Measurements from ENCODE around the gene LTB.

LTB gene

DNA sequence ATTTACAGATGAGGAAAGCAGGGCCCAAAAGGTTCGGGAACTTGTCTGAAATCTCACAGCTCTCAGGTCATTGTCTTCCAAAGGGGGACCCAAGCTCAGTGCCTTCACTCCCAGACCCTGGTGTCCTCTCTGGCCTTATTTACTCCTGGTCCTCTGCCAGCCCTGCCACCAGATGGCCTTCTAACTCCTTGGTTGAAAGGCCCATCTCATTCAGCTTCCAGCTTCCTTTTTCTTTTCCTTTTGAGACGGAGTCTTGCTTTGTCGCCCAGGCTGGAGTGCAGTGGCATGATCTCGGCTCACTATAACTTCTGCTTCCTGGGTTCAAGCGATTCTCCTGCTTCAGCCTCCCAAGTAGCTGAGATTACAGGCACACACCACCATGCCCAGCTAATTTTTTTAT, 30.9 kb downstream of the LTB start:
- DNase-seq (ENCODE audit: low read depth, low spot score), result peak; percentile 50

DNA sequence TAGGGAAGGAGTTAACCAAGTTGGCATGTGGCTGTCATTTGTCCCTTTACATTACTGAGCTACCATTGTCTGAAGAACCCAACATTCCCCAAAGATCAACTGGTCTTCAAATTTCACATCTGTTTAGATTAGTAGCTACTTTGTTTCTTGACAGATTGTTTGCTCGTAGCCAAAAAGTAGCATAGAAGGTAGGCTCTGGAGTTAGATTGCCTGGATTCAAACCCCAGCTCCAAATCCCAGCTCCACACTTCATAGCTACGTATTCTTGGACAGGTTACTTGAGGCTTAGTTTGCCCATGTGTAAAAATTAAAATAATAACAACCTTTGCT, 33.7 kb downstream of the LTB start:
- no peak for DNase-seq (ENCODE audit: low read depth, low spot score)

- no peak for DNase-seq (ENCODE audit: low read depth, low spot score)
Measured at GRCh38 chr6:31547727-31548543, 34.3 kb downstream of the LTB start.

- peak; percentile 98 for DNase-seq (ENCODE audit: low read depth, low spot score)
Measured at GRCh38 chr6:31546958-31547726, 35.1 kb downstream of the LTB start, which contains the start of gene NFKBIL1. TSS of gene NFKBIL1 (plus strand) at chr6:31547608. CDS start at chr6:31547695, 87 bp downstream.

- DNase-seq (ENCODE audit: low read depth, low spot score), result peak; percentile 95
Measured at GRCh38 chr6:31546339-31546957, 35.8 kb downstream of the LTB start, which contains the start of gene ATP6V1G2. TSS of gene ATP6V1G2 (minus strand) at chr6:31546608. CDS start at chr6:31546559, 49 bp downstream.

GRCh38 chr6:31545291-31545690, 36.9 kb downstream of the LTB start:
- DNase-seq (ENCODE audit: low read depth, low spot score), result no peak

GRCh38 chr6:31544676-31545075, 37.5 kb downstream of the LTB start:
- no peak for DNase-seq (ENCODE audit: low read depth, low spot score)

DNA sequence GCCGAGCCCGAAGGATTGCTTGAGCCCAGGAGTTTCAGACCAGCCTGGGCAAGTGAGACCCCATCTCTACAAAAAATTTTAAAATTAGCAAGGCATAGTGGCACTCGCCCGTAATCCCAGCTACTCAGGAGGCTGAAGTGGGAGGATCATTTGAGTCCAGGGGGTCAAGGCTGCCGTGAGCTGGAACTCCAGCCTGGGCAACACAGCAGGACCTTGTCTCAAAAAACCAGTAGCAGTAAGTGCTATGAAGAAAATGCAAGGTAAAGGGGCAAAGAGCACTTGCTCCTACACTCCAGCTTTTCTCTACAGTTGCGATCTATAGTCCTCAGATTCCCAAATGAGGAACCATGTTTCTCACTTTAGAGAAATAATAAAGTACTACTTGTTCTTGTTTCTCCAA, 38.6 kb downstream of the LTB start:
- no peak for DNase-seq (ENCODE audit: low read depth, low spot score)

DNA sequence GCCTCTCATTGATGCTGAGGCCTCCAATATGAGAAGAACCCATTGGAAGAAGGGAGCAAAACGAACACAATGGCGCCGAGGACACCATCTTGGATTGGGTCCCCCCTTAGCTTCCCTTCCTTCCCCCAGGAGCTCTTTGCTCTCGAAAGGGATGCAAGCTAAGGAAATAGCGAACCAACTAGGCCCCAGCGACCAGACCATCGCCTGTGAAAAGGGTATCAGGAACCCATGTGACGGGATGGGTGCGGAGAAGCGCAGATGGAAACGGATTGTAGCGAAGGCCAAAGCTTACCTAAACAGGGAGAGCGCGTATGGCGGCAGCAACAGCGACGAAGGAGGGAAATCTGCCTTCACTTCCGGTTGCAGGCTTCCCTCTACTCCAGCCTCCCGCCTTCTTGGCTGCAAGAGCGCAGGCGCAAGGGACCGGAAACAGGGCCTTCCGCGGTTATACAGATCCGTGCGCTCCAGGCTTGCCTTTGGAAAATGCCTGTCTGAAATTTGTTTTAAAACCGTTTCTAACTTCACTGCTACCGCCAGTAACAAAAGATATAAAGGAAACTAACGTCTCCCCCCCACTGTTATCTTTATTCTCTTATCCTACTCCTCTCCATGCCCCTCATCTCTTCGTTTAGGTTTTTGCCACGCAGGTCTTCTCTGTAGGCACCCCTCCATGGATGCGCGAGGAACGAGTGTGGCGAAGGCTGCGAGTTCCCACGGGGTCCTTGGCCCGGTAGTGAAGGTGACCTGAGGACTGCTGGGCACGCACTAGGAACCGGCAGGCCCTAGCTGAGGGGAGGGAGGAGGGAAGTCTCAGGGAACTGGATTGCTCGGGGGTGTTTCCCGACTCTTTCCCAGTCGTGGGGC, 40.3 kb downstream of the LTB start, which contains the start of gene DDX39B:
Gene DDX39B (minus strand): TSS at position 346 of the 864 bp plus-strand sequence. CDS start 1,471 bp downstream, outside the sequence.
- peak; percentile 98 for DNase-seq (ENCODE audit: low read depth, low spot score)

DNA sequence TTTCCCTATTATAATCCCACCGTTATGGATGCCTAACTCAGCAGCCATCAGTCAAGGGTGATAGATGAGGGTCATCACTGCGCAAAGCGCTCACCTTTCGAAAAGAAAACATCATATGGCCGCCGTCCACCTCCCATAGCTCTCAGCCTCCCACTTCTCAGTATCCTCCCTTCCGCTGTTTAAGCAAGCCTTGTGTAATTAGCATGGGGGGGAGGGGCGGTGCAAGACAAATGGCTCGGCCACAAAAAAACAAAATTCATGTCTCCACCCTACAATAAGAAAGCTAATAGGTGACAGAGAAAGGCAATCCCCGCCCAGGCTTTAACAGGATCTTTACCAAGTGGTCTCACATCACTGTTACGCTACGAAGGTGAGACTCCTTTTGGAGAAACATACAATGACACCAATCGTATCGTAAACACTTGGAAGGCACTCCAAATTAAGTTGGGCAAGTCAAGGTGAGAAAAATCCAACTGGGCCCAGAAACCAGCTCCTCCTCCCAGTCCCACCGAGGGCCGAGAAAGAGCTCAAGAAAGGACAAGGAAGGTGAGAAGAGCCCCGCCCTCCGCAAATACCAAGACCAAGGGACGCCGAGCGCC, 41.1 kb downstream of the LTB start:
- DNase-seq (ENCODE audit: low read depth, low spot score), result peak; percentile 57

- no peak for DNase-seq (ENCODE audit: low read depth, low spot score)
Measured at GRCh38 chr6:31540640-31541039, 41.6 kb downstream of the LTB start.

DNA sequence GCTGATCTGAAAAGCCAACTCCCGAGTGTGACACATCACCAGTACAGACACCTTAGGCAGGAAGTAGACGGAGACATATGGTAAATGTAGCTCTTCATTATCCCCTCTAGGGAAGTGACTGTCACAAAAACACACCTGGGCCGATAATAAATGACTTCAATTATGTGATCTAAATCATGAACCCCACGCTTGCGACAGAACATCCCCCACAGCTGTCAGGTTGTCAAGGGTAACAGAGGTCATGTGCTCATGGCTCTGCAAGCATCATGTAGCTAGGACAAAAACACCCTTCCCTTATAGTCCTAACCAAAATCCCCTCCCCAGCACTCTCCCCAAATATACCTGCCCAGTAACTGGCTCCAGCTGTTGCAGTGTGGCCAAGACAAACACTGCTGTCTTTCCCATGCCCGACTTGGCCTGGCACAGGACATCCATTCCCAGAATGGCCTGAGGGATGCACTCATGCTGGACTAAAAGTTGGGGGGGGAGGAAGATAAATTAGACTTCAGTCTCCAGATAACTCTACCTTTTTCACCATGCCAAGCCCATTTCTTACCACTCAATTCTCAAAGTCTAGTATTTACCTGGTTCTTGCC, 43.3 kb downstream of the LTB start:
- no peak for DNase-seq (ENCODE audit: low read depth, low spot score)

DNA sequence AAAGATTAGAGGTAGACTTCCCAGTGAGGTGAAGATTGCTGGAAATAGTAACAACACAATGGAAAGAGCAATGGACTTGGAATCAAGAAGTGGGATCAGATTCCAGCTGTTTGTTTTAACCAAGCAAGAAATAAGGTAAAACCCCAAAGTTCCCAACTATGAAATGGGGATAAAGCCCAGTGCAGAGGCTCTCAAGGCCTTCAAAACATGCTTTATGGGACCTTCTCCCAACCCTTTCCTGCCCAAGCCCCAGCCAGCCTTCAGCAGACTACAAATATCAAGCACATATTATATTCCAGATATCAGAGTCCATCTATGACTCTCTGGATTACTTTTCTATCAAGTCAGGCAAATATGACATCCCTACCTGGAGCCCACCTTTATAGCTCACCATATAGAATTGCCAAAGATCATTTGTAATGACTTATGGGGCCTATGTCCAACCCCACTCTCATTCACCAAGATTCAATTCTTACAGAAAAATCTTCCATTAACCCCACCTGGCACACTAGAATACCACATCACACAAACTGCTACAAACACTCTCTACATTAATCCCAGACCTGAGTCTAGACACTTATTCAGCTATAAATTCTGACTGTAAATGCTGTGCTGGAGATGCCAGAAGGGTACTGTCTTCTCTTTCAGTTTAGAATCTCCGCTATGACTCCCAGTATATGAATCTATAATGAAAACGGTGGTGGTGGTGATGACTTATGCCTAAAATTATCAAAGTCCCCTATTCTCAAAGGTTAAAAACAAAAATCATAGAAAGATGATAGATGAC, 46.5 kb downstream of the LTB start:
- DNase-seq (ENCODE audit: low read depth, low spot score), result no peak

GRCh38 chr6:31534521-31535040, 47.6 kb downstream of the LTB start:
- DNase-seq (ENCODE audit: low read depth, low spot score), result no peak

GRCh38 chr6:31534011-31534410, 48.2 kb downstream of the LTB start:
- DNase-seq (ENCODE audit: low read depth, low spot score), result no peak

GRCh38 chr6:31533455-31533841, 48.8 kb downstream of the LTB start:
- DNase-seq (ENCODE audit: low read depth, low spot score), result no peak

DNA sequence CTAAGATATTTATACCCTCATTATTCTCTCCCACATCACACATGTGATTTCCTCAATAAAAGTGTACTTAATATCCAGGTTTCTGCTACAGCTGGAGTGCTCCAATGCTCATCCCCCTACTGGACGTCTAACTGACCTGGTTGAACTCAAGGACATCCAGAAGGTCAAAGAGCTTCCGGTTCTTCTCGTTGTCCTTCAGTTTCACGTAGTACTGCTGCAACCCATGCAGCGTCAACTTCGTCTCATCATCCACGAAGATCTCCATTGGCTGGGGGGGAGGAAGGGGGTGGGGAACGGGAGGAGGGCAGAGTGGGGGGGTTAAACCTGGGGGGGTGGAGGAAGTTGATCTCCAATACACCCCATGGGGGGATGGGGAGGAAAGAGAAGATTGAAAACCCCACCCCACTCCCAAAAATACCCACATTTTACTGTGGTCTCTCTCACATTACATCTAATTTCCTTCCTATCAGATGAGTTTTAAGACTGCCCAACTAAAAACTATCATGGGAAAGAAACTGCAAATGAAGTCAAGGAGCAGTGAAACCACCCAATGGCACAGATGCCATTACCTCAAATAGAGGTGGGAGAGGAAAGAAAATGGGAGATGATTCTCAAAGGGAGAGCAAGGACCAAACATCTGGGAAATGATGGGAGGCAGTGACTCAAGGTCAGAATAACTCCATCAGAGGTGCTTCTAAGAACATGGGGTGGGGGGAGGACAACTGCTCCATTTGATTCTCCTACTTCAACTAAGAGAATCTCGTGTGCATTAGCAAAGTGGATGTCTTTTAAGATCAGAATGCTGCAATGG, 49.4 kb downstream of the LTB start:
- DNase-seq (ENCODE audit: low read depth, low spot score), result no peak

- DNase-seq (ENCODE audit: low read depth, low spot score), result no peak
Measured at GRCh38 chr6:31531771-31532643, 50.2 kb downstream of the LTB start.

Measured in astrocyte of the hippocampus (primary cell).